Rectal smooth muscle tissue (tissue), 1 donor: ENCODE data around the gene CCDC89.
"Not testable (repeated sequence)": the region's sequence is repeated elsewhere in the genome, so short reads cannot be mapped to it uniquely, and the experiment has no call there.

Source experiments
- H3K27ac ChIP-seq: one replicate; pipeline ENCODE4 v1.7.0; 2013; ENCODE audit warnings: low read depth, low read length, inconsistent platforms
- H3K27me3 ChIP-seq: one replicate; pipeline ENCODE4 v1.7.0; 2013; ENCODE audit warnings: low read length; ENCODE audit not compliant: control insufficient read depth, insufficient read depth
- H3K36me3 ChIP-seq: one replicate; pipeline ENCODE4 v1.7.0; 2013; ENCODE audit warnings: low read length; ENCODE audit not compliant: control insufficient read depth, insufficient read depth
- H3K4me1 ChIP-seq: one replicate; pipeline ENCODE4 v1.7.0; 2013; ENCODE audit warnings: low read length; ENCODE audit not compliant: control insufficient read depth, insufficient read depth
- H3K4me3 ChIP-seq: one replicate; pipeline ENCODE4 v1.7.0; 2013; ENCODE audit warnings: low read length
- H3K9ac ChIP-seq: one replicate; pipeline ENCODE4 v1.7.0; 2013; ENCODE audit warnings: low read length

The CCDC89 gene

DNA sequence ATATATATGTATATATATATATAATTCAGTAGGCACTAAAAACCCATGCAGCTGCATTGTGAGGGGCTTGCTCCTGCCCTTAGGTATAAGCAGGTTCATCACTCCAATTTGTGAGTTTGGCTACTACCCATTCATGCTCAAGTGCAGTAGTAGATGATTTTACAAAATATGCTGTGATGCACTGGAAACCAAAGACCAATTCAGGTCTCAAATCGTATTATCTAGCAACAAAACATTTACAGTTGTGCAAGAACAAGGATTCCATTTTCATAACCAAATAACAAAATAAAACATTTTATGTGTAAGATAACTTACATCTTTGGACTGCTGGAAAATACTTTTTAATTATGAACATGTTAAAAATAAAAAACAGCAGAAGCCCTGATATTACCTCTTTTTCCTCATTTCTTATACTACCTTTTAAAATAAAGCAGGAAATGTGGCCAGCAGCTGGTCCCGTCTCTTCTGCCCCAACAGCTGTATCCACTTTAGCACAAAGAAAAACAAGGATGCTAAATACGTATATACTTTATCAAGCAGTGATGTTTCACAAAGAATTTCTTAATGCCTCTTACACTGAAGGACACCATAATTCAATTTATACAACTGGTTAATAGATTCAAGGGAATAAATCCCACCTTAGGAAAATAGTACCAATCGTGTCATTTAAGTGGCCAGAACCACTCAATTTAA lies 23.9 kb downstream of the CCDC89 start:
- peaks cover 3% of the 10 kb centered on the region for H3K36me3 ChIP-seq
- H3K27ac ChIP-seq, result no peak overlapping the region
- H3K27me3 ChIP-seq, result no peaks in the 10 kb centered on the region
- H3K9ac ChIP-seq, result no peak overlapping the region
- H3K4me1 ChIP-seq, result peaks cover 17% of the 10 kb centered on the region
- peak overlapping the region; percentile 34 for H3K4me3 ChIP-seq

DNA sequence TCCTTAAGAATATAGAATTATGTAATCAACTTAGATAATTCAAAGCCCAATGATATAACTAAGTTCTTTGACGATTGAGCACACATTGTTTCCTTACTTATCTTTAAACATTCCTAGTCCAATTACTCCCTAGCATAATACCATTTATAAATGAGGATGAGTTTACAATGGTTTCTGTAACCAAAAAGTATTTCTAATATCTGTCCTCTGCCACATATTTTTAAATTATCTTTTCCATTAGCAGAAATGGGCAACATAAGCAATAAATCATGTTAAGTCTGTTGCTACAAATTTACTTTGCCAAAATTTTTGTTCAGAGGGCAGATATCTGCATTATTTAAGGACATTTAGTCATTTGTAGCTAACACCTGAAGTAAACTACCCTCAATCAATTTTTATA lies 27.8 kb downstream of the CCDC89 start:
- Histone ChIP-seq H3K4me1 (peaks cover 17% of the 10 kb centered on the region), H3K36me3 (peaks cover 5% of the 10 kb centered on the region), H3K9ac (no peak overlapping the region), H3K27me3 (no peaks in the 10 kb centered on the region), H3K27ac (no peak overlapping the region), H3K4me3 (no peak overlapping the region)

DNA sequence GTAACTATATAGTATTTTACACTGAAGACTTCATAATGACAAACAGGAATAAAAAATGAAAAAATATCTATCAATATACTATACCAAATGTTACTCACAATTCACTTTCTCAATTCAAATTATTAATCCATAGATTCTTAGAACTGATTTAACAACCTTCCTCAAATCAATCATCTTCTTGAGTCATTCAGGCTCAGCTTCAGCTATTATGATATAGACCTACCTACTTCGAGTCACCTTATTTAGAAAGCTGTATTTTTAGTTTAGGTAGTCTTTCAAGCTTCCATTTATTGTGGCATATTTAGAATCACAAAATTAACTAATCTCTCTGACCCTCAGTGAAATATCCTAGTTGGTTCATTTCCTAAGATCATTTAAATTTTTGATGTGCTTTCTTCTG lies 29.2 kb downstream of the CCDC89 start:
- Histone ChIP-seq H3K36me3 (peaks cover 5% of the 10 kb centered on the region), H3K4me1 (peaks cover 6% of the 10 kb centered on the region), H3K4me3 (no peak overlapping the region), H3K27ac (no peak overlapping the region), H3K27me3 (no peaks in the 10 kb centered on the region), H3K9ac (no peak overlapping the region)

DNA sequence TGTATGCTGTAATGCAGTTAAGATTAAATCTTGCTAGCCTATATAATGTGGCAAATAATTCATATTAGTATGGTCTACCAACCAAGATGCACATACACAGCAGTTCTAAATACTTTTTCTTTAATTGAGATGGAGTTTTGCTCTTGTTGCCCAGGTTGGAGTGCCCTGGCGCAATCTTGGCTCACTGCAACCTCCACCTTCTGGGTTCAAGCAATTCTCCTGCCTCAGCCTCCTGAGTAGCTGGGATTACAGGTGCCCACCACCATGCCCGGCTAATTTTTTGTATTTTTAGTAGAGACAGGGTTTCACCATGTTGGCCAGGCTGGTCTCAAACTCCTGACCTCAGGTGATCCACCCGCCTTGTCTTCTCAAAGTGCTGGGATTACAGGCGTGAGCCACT lies 31.7 kb downstream of the CCDC89 start:
- H3K4me1 ChIP-seq, H3K27me3 ChIP-seq, H3K4me3 ChIP-seq, H3K9ac ChIP-seq, H3K27ac ChIP-seq, H3K36me3 ChIP-seq: not testable (repeated sequence)

DNA sequence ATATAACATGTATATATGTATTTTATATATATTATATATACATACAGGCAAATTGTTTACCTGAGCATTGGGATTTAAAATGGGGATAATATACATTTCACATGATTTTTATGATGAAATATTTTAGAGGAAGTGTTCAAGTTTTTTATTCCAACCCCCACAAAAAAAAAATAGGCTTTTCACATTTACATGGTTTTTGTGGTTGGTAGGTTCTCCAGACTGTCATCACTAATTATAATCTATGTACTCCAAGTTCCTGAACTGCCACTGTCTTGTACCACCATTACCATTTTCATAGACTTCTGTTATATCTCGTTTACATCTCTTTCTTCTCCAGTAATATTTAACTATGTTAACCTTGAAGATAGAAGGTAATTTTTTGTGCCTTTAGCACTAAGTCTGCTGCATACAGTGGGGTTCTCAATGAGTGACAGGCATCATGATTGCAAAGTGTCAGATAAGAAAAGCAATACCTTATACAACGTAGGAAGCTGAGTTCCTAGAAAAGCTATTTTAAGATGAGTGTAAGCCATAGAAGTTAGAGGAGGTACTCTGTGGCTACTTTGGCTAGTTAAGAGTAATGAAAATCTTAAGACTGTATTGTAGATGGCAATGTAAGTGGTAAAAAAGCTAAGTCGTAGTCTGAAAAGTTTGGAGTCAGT lies 33.1 kb downstream of the CCDC89 start:
- Histone ChIP-seq H3K4me1 (no peaks in the 10 kb centered on the region), H3K27me3 (no peaks in the 10 kb centered on the region), H3K9ac (no peak overlapping the region), H3K4me3 (no peak overlapping the region), H3K27ac (no peak overlapping the region), H3K36me3 (peaks cover 2% of the 10 kb centered on the region)

DNA sequence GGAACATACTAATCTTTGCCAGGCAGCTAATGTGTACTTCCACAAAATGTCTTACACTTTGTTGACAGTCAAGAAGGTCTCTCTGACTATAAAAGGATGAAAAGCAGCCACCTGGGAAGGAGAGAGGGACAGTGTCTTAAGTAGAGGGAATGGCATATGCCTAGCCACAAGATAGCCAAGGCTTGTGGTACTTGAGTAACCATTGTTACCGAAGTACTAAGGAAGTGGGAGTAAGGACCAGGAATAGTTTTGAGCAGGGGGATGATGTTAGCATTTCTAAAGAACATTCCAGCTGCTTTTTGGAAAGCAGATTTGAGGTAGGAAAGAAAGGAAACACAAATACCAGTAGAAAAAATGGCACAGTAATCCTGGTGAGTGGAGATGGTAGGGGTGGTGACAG lies 34.9 kb downstream of the CCDC89 start:
- H3K4me1 ChIP-seq, result no peaks in the 10 kb centered on the region
- H3K27ac ChIP-seq, result no peak overlapping the region
- no peaks in the 10 kb centered on the region for H3K27me3 ChIP-seq
- no peak overlapping the region for H3K9ac ChIP-seq
- no peak overlapping the region for H3K4me3 ChIP-seq
- peaks cover 2% of the 10 kb centered on the region for H3K36me3 ChIP-seq

DNA sequence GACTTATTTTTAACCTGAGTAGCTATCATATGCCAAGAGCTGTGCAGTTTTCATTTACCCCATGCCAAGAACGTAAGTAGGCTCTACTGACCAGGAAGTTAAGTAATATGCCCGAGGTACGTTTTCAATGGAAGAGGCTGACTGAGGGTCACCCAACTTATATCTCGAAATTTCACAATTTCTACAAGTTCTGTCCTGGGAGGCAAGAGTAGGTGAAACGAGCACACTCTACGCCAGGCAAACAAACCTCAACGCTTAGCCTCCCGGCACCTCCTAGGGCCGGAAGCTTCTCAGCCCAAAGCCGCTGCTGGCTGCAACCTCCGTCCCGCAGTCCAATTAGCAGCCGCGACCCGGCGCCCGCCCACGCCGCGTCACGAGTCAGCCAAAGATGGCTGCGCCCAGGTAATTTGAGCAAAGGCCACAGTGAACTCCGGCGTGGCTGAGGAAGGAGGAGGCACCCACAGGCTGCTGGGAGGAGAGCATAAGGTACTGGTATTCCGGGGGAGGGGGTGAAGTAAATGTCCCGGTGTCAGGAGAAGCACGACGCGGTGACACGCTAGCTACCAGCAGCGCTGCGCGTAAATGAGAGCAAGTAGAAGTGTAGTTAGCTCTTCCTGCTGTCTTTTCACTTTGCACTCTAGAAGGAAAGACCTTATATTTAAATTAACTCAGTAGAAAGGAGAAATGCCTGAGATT lies 38.2 kb downstream of the CCDC89 start, which contains the start of gene TMEM126A:
Gene TMEM126A (plus strand): TSS at position 364 of the 696 bp plus-strand sequence. CDS start 2,289 bp downstream, outside the sequence.
- H3K9ac ChIP-seq, result peak within 1 kb of the TSS; percentile 85
- no peaks in the 10 kb centered on the region for H3K4me1 ChIP-seq
- peak within 1 kb of the TSS; percentile 94 for H3K4me3 ChIP-seq
- H3K27me3 ChIP-seq, result no peaks in the 10 kb centered on the region
- H3K27ac ChIP-seq, result peak within 1 kb of the TSS; percentile 62
- no peaks in the 10 kb centered on the region for H3K36me3 ChIP-seq

DNA sequence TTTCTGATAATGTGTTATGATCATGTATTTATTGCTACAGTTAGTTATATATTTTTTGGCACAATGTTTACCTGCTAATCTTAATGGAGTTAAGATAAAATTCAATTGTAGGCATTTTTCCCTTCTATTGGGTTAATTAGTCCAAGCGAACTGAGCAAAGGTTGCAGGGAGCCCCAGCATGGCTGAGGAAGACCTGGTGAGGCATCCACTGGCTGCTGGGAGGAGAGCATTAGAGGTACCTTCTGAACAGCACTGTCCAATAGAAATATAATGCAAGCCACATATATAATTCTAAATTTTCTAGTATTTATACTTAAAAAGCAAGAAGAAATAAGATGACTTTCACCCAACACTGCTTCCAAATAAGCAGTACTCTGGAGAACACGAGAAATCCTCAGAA lies 38.9 kb downstream of the CCDC89 start:
- no peaks in the 10 kb centered on the region for H3K36me3 ChIP-seq
- H3K4me3 ChIP-seq, result peak overlapping the region; percentile 94
- H3K27me3 ChIP-seq, result no peaks in the 10 kb centered on the region
- H3K9ac ChIP-seq, result peak overlapping the region; percentile 52
- H3K27ac ChIP-seq, result peak overlapping the region; percentile 62
- no peaks in the 10 kb centered on the region for H3K4me1 ChIP-seq

DNA sequence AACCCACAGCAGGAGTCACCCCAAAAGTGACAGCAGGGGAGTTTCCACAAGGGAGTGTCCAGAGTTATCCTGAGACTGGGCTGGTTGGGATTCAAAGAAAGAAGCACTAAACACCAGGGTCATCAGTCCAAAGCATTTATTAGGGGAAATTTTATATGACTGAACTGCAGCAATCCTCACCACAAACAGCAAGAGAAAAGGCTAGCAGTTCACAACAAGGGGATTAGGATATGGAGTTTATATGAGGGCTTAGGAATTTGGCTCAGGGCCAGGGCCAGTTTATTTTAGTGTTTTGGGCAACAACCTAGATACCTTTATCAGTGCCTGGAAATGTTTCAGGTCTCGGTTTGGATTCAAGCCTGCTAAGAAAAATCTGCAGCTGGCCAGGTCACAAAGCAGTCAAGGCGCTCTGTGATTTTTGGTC lies 42.8 kb downstream of the CCDC89 start:
- Histone ChIP-seq H3K9ac (no peak overlapping the region), H3K27me3 (no peaks in the 10 kb centered on the region), H3K27ac (no peak overlapping the region), H3K36me3 (no peaks in the 10 kb centered on the region), H3K4me1 (no peaks in the 10 kb centered on the region), H3K4me3 (no peak overlapping the region)

DNA sequence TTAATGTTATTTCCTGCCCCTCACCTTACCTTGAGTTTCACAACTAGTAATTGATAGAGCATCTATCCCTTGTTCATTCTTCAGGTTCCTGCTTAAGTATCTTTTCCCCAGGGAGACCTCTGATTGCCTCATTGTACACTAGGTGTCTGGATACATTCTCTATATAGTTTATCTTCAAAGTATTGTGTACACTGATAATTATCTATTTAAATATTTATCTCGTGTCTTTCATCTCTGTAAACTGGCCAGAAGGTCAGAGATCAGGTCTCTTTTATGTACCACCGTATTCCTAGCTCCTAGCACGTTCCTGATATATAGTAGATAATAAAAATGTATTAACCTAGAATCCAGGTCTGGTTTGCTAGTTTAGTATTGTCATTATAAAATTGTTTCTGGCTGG lies 51.2 kb downstream of the CCDC89 start:
- no peaks in the 10 kb centered on the region for H3K36me3 ChIP-seq
- H3K27me3 ChIP-seq, result no peaks in the 10 kb centered on the region
- H3K4me1 ChIP-seq, result no peaks in the 10 kb centered on the region
- no peak overlapping the region for H3K4me3 ChIP-seq
- no peak overlapping the region for H3K27ac ChIP-seq
- no peak overlapping the region for H3K9ac ChIP-seq
